ENCODE data around the gene EFCAB9.
A peak's percentile ranks its signal among the peaks of the same experiment; 100 is the strongest.

The EFCAB9 gene

DNA sequence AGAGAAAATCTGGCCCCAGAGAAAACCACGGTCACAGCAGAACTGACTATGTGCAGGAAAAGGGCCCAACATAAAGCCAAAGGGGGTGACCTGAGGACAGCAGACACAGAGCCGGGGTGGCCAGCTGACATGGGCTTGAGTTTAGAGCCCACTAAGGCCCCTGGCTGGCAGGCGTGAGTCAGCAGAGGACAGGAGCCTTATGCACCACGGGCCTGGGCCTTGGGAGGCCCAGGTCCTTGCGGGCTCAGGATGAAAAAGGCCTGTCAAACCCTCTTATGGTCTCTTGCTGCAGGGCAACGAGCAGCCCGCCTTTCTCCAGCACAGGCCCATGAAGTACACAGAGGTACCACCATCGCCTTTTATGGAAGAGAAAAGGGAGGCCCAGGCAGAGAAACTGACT is 25.7 kb upstream of the EFCAB9 start:
- no peaks in the 10 kb centered on the region for H3K9me3 ChIP-seq (ENCODE audit: severe bottlenecking)
- H3K27me3 ChIP-seq (ENCODE audit: insufficient read depth, low read depth, severe bottlenecking): no peaks in the 10 kb centered on the region
- H3K4me3 ChIP-seq (ENCODE audit: low read depth, low read length): no peak overlapping the region
- peak; percentile 58 for DNase-seq
- no peaks in the 10 kb centered on the region for H3K36me3 ChIP-seq
- TF ChIP-seq, protein P1, sequence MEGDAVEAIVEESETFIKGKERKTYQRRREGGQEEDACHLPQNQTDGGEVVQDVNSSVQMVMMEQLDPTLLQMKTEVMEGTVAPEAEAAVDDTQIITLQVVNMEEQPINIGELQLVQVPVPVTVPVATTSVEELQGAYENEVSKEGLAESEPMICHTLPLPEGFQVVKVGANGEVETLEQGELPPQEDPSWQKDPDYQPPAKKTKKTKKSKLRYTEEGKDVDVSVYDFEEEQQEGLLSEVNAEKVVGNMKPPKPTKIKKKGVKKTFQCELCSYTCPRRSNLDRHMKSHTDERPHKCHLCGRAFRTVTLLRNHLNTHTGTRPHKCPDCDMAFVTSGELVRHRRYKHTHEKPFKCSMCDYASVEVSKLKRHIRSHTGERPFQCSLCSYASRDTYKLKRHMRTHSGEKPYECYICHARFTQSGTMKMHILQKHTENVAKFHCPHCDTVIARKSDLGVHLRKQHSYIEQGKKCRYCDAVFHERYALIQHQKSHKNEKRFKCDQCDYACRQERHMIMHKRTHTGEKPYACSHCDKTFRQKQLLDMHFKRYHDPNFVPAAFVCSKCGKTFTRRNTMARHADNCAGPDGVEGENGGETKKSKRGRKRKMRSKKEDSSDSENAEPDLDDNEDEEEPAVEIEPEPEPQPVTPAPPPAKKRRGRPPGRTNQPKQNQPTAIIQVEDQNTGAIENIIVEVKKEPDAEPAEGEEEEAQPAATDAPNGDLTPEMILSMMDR (IDR thresholded peaks at IDR 0.05; ENCODE audit: low read depth, low read length): no peak
- H3K27ac ChIP-seq: peak overlapping the region; percentile 30

DNA sequence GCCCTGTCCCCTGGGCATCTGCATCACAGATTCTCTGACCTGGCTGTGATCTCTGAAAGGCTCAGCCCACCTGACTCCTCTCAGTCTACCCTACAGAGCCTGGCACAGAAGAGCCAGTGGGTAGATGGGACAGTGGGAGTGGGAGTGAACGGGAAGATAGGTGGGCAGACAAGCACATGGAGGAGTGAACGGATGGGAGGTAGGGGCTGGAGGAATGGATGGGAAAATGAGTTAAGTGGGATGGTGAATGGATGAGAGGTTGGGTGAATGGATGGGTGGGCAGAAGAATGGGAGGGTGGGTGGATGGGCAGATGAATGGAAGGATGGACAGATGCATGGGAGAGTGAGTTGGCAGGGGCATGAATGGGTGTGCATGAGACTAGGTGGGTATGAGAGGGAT is 24.8 kb upstream of the EFCAB9 start:
- Histone ChIP-seq H3K9me3 (ENCODE audit: severe bottlenecking) (no peaks in the 10 kb centered on the region), H3K36me3 (no peaks in the 10 kb centered on the region), H3K27me3 (ENCODE audit: insufficient read depth, low read depth, severe bottlenecking) (no peaks in the 10 kb centered on the region), H3K27ac (no peak overlapping the region), H3K4me3 (ENCODE audit: low read depth, low read length) (no peak overlapping the region)
- TF ChIP-seq, protein P1 (IDR thresholded peaks at IDR 0.05; ENCODE audit: low read depth, low read length): no peak
- DNase-seq: no peak

DNA sequence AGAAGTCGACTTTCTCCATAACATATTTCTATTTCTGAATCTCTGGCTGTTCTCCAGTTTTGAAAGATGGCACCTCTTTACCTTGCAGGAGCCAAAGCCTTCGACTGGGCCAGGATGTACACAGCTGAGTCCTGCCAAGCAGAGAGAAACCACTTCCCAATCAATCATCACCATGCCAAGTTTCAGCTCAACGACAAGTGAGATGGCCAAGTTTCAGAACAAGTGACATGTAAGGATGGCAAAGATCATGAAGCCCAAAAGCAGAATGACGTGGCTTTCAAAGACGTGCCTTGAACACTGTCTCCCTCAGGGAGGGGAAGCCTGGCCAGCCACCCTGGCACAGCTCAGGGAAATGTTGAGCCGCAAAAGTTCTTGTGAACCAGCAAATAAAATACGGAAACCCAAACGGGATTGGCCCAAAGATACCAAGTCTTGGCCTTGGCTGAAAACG is 23.7 kb upstream of the EFCAB9 start:
- no peak for DNase-seq
- no peaks in the 10 kb centered on the region for H3K36me3 ChIP-seq
- no peaks in the 10 kb centered on the region for H3K27me3 ChIP-seq (ENCODE audit: insufficient read depth, low read depth, severe bottlenecking)
- H3K9me3 ChIP-seq (ENCODE audit: severe bottlenecking): no peaks in the 10 kb centered on the region
- no peak overlapping the region for H3K27ac ChIP-seq
- TF ChIP-seq, protein P1 (IDR thresholded peaks at IDR 0.05; ENCODE audit: low read depth, low read length): no peak
- H3K4me3 ChIP-seq (ENCODE audit: low read depth, low read length): no peak overlapping the region

DNA sequence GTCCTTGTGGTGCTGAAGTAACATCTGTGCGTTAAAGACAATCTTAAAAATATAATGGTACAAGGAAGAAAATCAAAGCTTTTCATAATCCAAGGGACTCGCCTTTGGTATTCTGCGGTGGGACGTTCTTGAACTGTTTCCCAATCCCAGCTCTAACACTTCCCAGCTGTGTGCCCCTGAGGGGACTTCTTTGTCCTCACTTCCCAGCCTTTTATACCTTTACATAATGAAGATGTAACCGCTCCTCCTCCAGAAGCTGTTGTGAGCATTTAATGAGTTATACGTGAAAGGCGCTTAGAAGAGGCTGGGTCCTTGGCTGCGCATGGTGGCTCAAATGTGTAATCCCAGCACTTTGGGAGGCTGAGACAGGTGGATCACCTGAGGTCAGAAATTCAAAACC is 22.9 kb upstream of the EFCAB9 start:
- no peaks in the 10 kb centered on the region for H3K9me3 ChIP-seq (ENCODE audit: severe bottlenecking)
- TF ChIP-seq, protein P1 (IDR thresholded peaks at IDR 0.05; ENCODE audit: low read depth, low read length): no peak

DNA sequence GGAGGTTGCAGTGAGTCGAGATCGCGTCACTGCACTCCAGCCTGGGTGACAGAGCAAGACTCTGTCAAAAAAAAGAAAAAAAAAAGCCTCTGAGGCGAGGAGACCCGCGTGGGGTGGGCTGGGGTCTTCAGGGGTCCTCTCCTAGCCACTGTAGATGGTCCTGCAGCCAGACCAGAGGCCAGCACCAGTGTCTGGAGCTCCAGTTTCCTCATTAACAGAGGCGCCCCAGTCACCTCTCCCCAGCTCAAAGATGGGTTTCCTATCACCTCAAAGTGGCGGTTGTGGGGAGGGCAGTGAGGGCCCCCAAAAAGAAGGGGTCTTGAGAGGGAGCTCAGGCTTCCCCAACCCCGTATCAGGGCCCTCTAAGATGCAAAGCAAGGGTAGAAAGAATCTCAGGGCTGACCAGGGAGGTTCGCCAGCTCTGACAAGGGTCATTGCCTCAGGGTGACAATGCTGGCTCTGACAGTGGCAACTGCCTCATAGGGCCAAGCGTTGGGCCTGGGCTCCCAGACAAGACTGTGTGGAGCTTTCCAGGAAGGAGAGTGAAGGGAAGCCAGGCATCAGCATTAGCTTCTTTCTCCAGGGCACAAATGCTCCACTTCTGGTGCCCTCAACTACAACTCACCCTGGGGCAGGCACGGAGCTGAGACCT is 20.9 kb upstream of the EFCAB9 start:
- TF ChIP-seq, protein P1 (IDR thresholded peaks at IDR 0.05; ENCODE audit: low read depth, low read length): no peak
- Histone ChIP-seq H3K27ac (no peak overlapping the region), H3K9me3 (ENCODE audit: severe bottlenecking) (no peaks in the 10 kb centered on the region), H3K4me3 (ENCODE audit: low read depth, low read length) (no peak overlapping the region), H3K36me3 (no peaks in the 10 kb centered on the region), H3K27me3 (ENCODE audit: insufficient read depth, low read depth, severe bottlenecking) (no peaks in the 10 kb centered on the region)
- DNase-seq: no peak

More for the DNA sequence above, 22.9 kb upstream of the EFCAB9 start:
- no peaks in the 10 kb centered on the region for H3K27me3 ChIP-seq (ENCODE audit: insufficient read depth, low read depth, severe bottlenecking)
- no peaks in the 10 kb centered on the region for H3K36me3 ChIP-seq
- no peak overlapping the region for H3K4me3 ChIP-seq (ENCODE audit: low read depth, low read length)
- no peak for DNase-seq
- no peak overlapping the region for H3K27ac ChIP-seq
